Natural killer cell (primary cell): ENCODE measurements around the gene CHIT1. TPM values are rescaled to one million over a fixed set of nuclear protein-coding genes. Genes with fewer than 3 reads are reported as not detected.
"Not testable (repeated sequence)": the region's sequence is repeated elsewhere in the genome, so short reads cannot be mapped to it uniquely, and the experiment has no call there.

ENCODE experiments used
- ATAC-seq, 3 donors: fragments of 150-1000 bp in 2 of 3; fragments of 200-7000 bp in 1 of 3; cut with Tn5 transposase; 1 replicate in 1 of 3; 2 replicates in 2 of 3; pipeline ENCODE4 v1.10.0; 2021; ENCODE audit warnings: mild to moderate bottlenecking in 2 of 3, moderate library complexity in 2 of 3
- DNase-seq, 2 donors: peaks; one replicate each; pipeline versions ENCODE4 v3.0.0 to v3.0.0-alpha.2; 2013 to 2021; ENCODE audit warnings: mixed read lengths in 1 of 2
- H3K27ac ChIP-seq: one replicate; pipeline ENCODE4 v1.5.1; 2013; ENCODE audit warnings: mild to moderate bottlenecking, low read length
- H3K27me3 ChIP-seq: one replicate; pipeline ENCODE4 v1.6.1; 2013; ENCODE audit warnings: low read length; ENCODE audit not compliant: control insufficient read depth, insufficient read depth
- H3K36me3 ChIP-seq: one replicate; pipeline ENCODE4 v1.6.1; 2013; ENCODE audit warnings: low read length; ENCODE audit not compliant: control insufficient read depth, insufficient read depth
- H3K4me1 ChIP-seq: one replicate; pipeline ENCODE4 v1.6.1; 2013; ENCODE audit warnings: low read length; ENCODE audit not compliant: control insufficient read depth, insufficient read depth
- H3K4me3 ChIP-seq: one replicate; pipeline ENCODE4 v1.5.1; 2013; ENCODE audit warnings: low read length
- H3K9me3 ChIP-seq: one replicate; pipeline ENCODE4 v1.6.1; 2013; ENCODE audit warnings: low read length; ENCODE audit not compliant: control insufficient read depth, insufficient read depth
- H3K27ac Mint-ChIP-seq, 2 donors: one replicate each; pipeline ENCODE4 v1.8.0; 2022; ENCODE audit warnings: mild to moderate bottlenecking in 2 of 2, mixed read lengths in 2 of 2, moderate library complexity in 1 of 2
- H3K27me3 Mint-ChIP-seq, 2 donors: one replicate each; pipeline ENCODE4 v1.8.0; 2022; ENCODE audit warnings: low read depth in 2 of 2, mixed read lengths in 2 of 2
- H3K36me3 Mint-ChIP-seq: one replicate; pipeline ENCODE4 v1.8.0; 2022; ENCODE audit warnings: mixed read lengths
- H3K4me1 Mint-ChIP-seq, 2 donors: one replicate each; pipeline ENCODE4 v1.8.0; 2022; ENCODE audit warnings: mixed read lengths in 2 of 2
- H3K4me3 Mint-ChIP-seq: one replicate; pipeline ENCODE4 v1.8.0; 2022; ENCODE audit warnings: mild to moderate bottlenecking, moderate library complexity, mixed read lengths
- H3K9me3 Mint-ChIP-seq, 2 donors: one replicate each; pipeline ENCODE4 v1.8.0; 2022; ENCODE audit warnings: mixed read lengths in 2 of 2
- WGBS: methylation state at CpG from one replicate; pipeline ENCODE4 v1.1.7; 2013; ENCODE audit warnings: missing lambda C conversion rate; ENCODE audit not compliant: insufficient coverage; 5-methylcytosine and 5-hydroxymethylcytosine counted together
- intact Hi-C: fragments of 100-400 bp; cut with micrococcal nuclease; formaldehyde crosslinking; loops from one replicate; pipeline ENCODE4 v1.14.2; 2022
- total RNA-seq, 4 donors: library from RNA; stranded (reverse); fragments of 120-200 nt in 1 of 4; gene quantifications; one replicate each; pipeline versions ENCODE4 v1.2.3 to v1.2.4, GENCODE V29; 2013 to 2022
- TF ChIP-seq, protein P1 (sequence below): fragments of 200-600 bp; IDR thresholded peaks from one replicate; pipeline ENCODE4 v1.8.0; 2022; ENCODE audit warnings: antibody characterized with exemption

The CHIT1 gene
- total RNA-seq, 3 donors from 2014 or later (not counting 1 experiment from before 2014, with no cell fraction given) = 0.07 to 2.2 TPM; not detected in 1

DNA sequence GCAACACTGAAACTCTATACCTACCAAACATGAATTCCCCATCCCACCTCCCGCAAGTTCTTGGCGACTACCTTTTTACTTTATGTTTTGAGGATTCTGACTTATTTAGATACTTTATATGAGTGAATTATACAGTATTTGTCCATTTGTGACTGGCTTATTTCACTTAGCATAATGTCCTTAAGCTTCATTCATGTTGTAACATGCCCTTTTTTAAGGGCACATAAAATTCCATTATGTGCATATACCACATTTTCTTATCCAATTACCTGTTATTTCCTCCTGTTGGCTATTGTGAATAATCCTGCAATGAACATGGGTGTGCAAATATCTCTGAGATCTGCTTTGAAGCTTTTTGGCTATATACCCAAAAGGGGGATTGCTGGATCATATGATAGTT lies 22.0 kb upstream of the CHIT1 start:
- Histone ChIP-seq H3K4me3 (no peak overlapping the region), H3K27ac (no peak overlapping the region), H3K4me1 (no peaks in the 10 kb centered on the region), H3K9me3 (no peaks in the 10 kb centered on the region), H3K36me3 (no peaks in the 10 kb centered on the region), H3K27me3 (no peaks in the 10 kb centered on the region)
- no CpG with 5 or more reads among the region's 2 CpGs for WGBS
- H3K4me1 Mint-ChIP-seq = no peaks in the 10 kb centered on the region
- no peaks in the 10 kb centered on the region for H3K9me3 Mint-ChIP-seq
- TF ChIP-seq, protein P1, sequence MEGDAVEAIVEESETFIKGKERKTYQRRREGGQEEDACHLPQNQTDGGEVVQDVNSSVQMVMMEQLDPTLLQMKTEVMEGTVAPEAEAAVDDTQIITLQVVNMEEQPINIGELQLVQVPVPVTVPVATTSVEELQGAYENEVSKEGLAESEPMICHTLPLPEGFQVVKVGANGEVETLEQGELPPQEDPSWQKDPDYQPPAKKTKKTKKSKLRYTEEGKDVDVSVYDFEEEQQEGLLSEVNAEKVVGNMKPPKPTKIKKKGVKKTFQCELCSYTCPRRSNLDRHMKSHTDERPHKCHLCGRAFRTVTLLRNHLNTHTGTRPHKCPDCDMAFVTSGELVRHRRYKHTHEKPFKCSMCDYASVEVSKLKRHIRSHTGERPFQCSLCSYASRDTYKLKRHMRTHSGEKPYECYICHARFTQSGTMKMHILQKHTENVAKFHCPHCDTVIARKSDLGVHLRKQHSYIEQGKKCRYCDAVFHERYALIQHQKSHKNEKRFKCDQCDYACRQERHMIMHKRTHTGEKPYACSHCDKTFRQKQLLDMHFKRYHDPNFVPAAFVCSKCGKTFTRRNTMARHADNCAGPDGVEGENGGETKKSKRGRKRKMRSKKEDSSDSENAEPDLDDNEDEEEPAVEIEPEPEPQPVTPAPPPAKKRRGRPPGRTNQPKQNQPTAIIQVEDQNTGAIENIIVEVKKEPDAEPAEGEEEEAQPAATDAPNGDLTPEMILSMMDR = no peak
- DNase-seq = no peak
- intact Hi-C loops = no loop called here
- ATAC-seq = no peak
- H3K4me3 Mint-ChIP-seq = no peak overlapping the region
- H3K27me3 Mint-ChIP-seq = peaks cover 27 to 63% of the 10 kb centered on the region in 2 donors
- no peak overlapping the region for H3K27ac Mint-ChIP-seq
- no peaks in the 10 kb centered on the region for H3K36me3 Mint-ChIP-seq

DNA sequence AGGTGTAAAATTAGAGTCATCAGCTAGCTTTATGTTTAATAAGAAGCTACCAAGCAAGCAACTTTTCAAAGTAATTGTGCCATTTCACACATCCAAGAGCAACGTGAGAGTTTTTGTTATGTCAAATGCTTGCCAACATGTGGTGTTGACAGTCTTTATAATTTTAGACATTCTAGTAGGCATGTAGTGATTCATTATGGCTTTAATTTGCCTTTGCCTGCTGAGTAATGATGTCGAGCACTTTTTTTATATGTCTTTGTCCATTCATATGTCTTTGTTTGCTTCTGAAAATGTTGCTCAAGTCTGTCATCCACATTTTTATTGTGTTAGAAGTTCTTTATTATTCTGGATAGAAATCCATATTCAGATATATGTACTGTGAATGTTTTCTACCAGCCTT lies 21.4 kb upstream of the CHIT1 start:
- WGBS = 63% methylated on average over 2 of the region's 2 CpGs

DNA sequence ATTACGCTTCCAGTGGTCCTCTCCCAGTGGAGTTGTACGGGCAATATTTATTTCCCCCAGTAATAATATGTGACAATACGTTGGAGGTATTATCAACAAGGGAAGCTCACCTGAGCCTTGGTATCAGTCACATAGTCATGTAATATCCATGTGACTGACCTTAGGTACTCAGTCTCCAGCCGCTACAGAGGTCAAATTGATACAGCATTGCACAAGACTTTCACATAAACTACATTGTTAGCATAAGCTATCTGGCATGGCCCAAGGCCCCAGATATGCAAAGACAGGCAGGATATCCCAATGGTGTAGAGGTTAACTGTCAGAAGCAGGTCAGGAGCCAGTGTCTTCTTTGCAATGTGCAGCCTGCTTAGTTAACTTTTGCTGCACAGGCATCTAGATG lies 15.3 kb upstream of the CHIT1 start:
- Histone ChIP-seq H3K4me3 (no peak overlapping the region), H3K36me3 (no peaks in the 10 kb centered on the region), H3K9me3 (no peaks in the 10 kb centered on the region), H3K4me1 (no peaks in the 10 kb centered on the region), H3K27ac (no peak overlapping the region), H3K27me3 (peaks cover 5% of the 10 kb centered on the region)
- Mint-ChIP-seq H3K4me1 (no peaks in the 10 kb centered on the region), H3K36me3 (no peaks in the 10 kb centered on the region), H3K27ac (no peak overlapping the region), H3K27me3 (peaks cover 27 to 58% of the 10 kb centered on the region in 2 donors), H3K9me3 (no peaks in the 10 kb centered on the region), H3K4me3 (no peak overlapping the region)
- DNase-seq (no peak), ATAC-seq (no peak)
- intact Hi-C loops = no loop called here
- TF ChIP-seq, protein P1 = no peak
- 73% methylated on average over 3 of the region's 4 CpGs for WGBS

More for the DNA sequence above, 21.4 kb upstream of the CHIT1 start:
- H3K9me3 Mint-ChIP-seq = no peaks in the 10 kb centered on the region
- TF ChIP-seq, protein P1 = no peak
- no peaks in the 10 kb centered on the region for H3K4me1 Mint-ChIP-seq
- no peaks in the 10 kb centered on the region for H3K4me1 ChIP-seq
- no peak overlapping the region for H3K27ac ChIP-seq
- H3K4me3 Mint-ChIP-seq = no peak overlapping the region
- no peak for DNase-seq
- peaks cover 24 to 65% of the 10 kb centered on the region in 2 donors for H3K27me3 Mint-ChIP-seq
- no peak for ATAC-seq
- no peaks in the 10 kb centered on the region for H3K9me3 ChIP-seq
- H3K4me3 ChIP-seq = no peak overlapping the region
- no peak overlapping the region for H3K27ac Mint-ChIP-seq
- no peaks in the 10 kb centered on the region for H3K36me3 Mint-ChIP-seq
- H3K27me3 ChIP-seq = no peaks in the 10 kb centered on the region
- intact Hi-C loops = no loop called here
- H3K36me3 ChIP-seq = no peaks in the 10 kb centered on the region

DNA sequence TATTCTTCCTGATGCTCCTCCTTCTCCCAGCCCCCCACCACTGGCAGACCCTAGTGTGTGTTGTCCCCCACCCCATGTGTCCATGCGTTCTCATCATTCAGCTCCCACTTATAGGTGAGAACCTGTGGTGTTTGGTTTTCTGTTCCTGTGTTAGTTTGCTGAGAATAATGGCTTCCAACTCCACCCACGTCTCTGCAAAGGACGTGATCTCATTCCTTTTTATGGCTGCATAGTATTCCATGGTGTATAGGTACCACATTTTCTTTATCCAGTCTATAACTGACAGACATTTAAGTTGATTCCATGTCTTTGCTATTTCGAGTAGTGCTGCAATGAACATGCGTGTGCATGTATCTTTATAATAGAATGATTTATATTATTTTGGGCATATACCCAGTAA lies 12.2 kb upstream of the CHIT1 start:
- intact Hi-C loops, H3K9me3 Mint-ChIP-seq, H3K27me3 ChIP-seq, H3K4me1 ChIP-seq, DNase-seq, H3K4me3 Mint-ChIP-seq, H3K36me3 ChIP-seq, ATAC-seq, H3K27ac ChIP-seq, H3K9me3 ChIP-seq, H3K36me3 Mint-ChIP-seq, H3K27ac Mint-ChIP-seq, H3K4me1 Mint-ChIP-seq, H3K4me3 ChIP-seq: not testable (repeated sequence)
- 100% methylated on average over 2 of the region's 5 CpGs for WGBS
- H3K27me3 Mint-ChIP-seq = peaks cover 33 to 60% of the 10 kb centered on the region in 2 donors
